Central memory CD8-positive, alpha-beta T cell (primary cell): ENCODE data around the gene KRTAP19-3.

Experiments
- ATAC-seq: fragments of 150-1000 bp; cut with Tn5 transposase; replicated peaks from 2 replicates; pipeline ENCODE4 v1.10.0; 2022; ENCODE audit warnings: mild to moderate bottlenecking, moderate FRiP score, moderate number of reproducible peaks; ENCODE audit not compliant: poor library complexity, severe bottlenecking; ENCODE audit errors: extremely low read depth
- DNase-seq, 2 donors: peaks; one replicate each; pipeline ENCODE4 v3.0.0; 2021; ENCODE audit warnings: low spot score in 2 of 2
- H3K27ac Mint-ChIP-seq: one replicate; pipeline ENCODE4 v1.8.0; 2022; ENCODE audit warnings: low read depth, mild to moderate bottlenecking, moderate library complexity, mixed read lengths
- H3K27me3 Mint-ChIP-seq: one replicate; pipeline ENCODE4 v1.8.0; 2022; ENCODE audit warnings: mixed read lengths
- H3K36me3 Mint-ChIP-seq: one replicate; pipeline ENCODE4 v1.8.0; 2022; ENCODE audit warnings: mild to moderate bottlenecking, moderate library complexity, mixed read lengths; ENCODE audit not compliant: insufficient read depth
- H3K4me1 Mint-ChIP-seq: one replicate; pipeline ENCODE4 v1.8.0; 2022; ENCODE audit warnings: mixed read lengths
- H3K4me3 Mint-ChIP-seq: one replicate; pipeline ENCODE4 v1.8.0; 2022; ENCODE audit warnings: mild to moderate bottlenecking, moderate library complexity, mixed read lengths
- H3K9me3 Mint-ChIP-seq: one replicate; pipeline ENCODE4 v1.8.0; 2022; ENCODE audit warnings: mixed read lengths

KRTAP19-3 gene

DNA sequence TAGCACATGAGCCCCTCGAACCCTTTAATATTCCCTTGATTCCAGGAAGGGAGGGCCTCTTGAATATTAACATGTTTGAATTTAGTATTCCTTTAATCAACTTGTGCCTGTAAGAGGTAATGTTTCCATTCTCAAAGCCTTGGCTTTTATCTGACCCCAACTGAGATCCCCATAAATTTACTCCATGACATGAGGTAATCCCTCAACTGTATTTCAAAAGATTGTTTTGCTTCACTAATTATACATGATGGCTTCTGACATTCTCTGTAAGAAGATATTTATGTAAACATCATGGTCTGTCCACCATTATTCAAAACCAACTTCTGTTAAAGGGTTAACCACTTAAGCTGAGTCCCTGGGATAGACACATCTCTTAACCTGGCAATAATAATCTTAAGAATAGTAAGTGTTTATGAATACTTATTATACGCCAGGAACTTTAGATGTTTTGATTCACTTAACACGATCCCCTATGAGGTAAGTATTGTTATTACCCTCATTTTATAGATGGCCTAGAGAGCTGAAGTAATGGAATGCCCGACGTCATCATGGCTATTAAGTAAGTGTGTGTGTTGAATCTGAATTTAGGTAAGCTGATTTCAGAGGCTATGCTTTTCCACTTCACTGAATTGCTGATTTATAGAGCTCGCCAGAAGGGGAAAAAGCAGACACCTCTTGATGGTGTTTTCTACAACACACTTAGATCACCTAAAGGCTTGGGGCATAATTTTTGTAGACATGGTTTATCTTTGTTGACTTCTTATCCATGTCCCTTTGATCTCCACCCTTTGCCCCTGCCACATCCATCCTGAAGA lies 22.7 kb downstream of the KRTAP19-3 start:
- Mint-ChIP-seq H3K4me3 (no peak overlapping the region), H3K27me3 (no peaks in the 10 kb centered on the region), H3K9me3 (peaks cover 4% of the 10 kb centered on the region), H3K27ac (no peak overlapping the region), H3K4me1 (no peaks in the 10 kb centered on the region), H3K36me3 (peaks cover 2% of the 10 kb centered on the region)
- DNase-seq = no peak
- ATAC-seq = no peak

DNA sequence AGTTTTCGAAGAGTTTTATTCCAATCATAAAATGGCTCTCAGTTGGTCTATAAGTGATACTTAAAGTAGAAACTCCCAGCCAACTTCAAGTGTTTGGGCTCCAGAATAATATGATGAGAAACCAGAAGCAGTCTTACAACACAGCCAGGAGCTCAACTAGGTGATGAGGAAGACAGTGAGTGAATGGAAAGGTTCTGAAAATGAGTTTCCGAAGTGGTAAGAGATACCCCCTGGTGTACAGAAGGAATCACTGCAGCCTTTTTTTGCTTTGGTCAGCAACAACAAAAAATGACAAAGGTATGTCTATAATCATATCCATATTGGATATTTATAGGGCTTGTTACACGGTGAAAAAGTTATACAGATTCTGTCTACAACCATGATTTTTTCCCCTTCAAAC lies 28.1 kb downstream of the KRTAP19-3 start:
- H3K36me3 Mint-ChIP-seq = no peaks in the 10 kb centered on the region
- peaks cover 5% of the 10 kb centered on the region for H3K9me3 Mint-ChIP-seq
- no peak for ATAC-seq
- H3K4me3 Mint-ChIP-seq = no peak overlapping the region
- no peak overlapping the region for H3K27ac Mint-ChIP-seq
- H3K4me1 Mint-ChIP-seq = no peaks in the 10 kb centered on the region
- DNase-seq = no peak
- H3K27me3 Mint-ChIP-seq = no peaks in the 10 kb centered on the region

DNA sequence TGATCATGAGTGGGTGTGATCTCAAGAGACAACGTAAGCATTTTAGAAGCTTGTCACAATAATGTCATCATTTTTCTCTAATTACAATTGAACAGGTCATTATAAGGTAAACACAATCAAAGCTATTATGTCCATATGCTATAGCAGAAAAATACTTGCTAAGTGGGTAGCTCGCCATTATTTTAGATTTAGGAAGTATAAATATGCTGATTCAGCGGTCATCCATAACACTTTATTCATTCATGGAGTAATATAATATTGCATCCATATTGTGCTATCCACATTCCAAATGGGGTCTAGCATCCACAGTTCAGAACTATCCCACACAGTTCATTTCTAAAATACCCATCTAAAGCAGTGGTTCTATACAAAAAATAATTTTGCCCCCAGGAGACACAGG lies 43.3 kb downstream of the KRTAP19-3 start:
- peaks cover 8% of the 10 kb centered on the region for H3K9me3 Mint-ChIP-seq
- no peak overlapping the region for H3K4me3 Mint-ChIP-seq
- no peaks in the 10 kb centered on the region for H3K4me1 Mint-ChIP-seq
- no peak overlapping the region for H3K27ac Mint-ChIP-seq
- H3K36me3 Mint-ChIP-seq = no peaks in the 10 kb centered on the region
- no peaks in the 10 kb centered on the region for H3K27me3 Mint-ChIP-seq
- DNase-seq (no peak), ATAC-seq (no peak)

DNA sequence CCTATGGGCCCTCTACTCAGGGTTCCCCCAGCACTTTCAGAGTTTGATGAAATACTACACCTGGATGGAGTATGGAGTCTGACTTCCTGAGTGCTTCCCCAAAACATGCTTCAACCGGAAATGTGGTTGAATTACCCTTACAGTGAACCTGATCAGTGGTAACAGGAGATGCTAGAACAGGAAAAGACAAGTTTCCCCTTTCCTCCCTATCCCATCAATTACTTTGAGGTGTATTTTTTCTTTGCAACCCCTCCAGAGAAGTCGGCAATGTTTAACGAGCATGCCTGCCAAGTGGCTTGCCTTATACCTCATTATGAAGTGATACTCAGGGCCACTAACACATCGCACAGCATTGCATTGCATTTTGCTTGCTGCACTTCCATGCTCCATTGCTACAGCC lies 44.8 kb downstream of the KRTAP19-3 start:
- peaks cover 8% of the 10 kb centered on the region for H3K9me3 Mint-ChIP-seq
- H3K36me3 Mint-ChIP-seq = no peaks in the 10 kb centered on the region
- H3K4me3 Mint-ChIP-seq = no peak overlapping the region
- no peaks in the 10 kb centered on the region for H3K27me3 Mint-ChIP-seq
- no peaks in the 10 kb centered on the region for H3K4me1 Mint-ChIP-seq
- no peak overlapping the region for H3K27ac Mint-ChIP-seq
- ATAC-seq = no peak
- DNase-seq = no peak

DNA sequence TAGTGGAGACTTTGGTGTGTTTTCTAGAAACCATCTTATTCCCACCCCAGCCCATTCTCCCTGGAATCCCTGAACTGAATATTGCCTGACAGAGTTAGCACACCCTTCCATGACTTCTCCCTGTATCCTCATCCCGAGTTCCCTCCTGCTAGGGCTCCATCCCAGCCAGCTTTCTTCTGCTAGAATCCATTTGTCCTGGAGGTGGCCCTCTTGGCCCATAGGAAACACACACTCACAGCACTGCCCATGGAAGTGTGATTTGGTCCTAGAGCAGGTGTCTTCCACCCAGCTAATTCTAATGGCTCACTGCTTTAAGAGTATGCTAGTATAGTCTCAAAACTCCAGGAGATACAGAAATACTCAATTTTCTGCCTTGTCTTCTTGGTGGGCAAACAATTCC lies 47.6 kb downstream of the KRTAP19-3 start:
- H3K4me1 Mint-ChIP-seq = no peaks in the 10 kb centered on the region
- no peak for DNase-seq
- peaks cover 2% of the 10 kb centered on the region for H3K36me3 Mint-ChIP-seq
- H3K27ac Mint-ChIP-seq = no peak overlapping the region
- no peak overlapping the region for H3K4me3 Mint-ChIP-seq
- peaks cover 15% of the 10 kb centered on the region for H3K9me3 Mint-ChIP-seq
- ATAC-seq = no peak
- no peaks in the 10 kb centered on the region for H3K27me3 Mint-ChIP-seq

DNA sequence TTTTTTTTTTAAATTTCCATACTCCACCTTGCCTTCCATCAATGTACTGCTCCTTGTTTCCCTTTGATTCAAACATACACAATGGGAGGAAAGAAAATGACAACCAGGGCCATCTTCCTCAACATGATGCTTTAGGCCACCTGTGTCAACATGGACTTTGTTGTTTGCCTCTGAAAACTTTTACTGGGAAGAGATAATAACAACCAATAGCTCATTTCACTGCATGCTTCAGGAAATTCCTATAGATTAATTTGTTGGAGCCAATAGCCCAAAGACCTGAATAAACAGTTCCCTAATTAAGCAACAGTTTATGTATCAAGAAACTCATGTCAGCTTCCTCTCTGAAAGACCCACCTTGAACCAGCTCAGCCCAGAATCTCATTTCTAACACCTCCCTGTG lies 48.6 kb downstream of the KRTAP19-3 start:
- Mint-ChIP-seq H3K4me1 (no peaks in the 10 kb centered on the region), H3K36me3 (peaks cover 2% of the 10 kb centered on the region), H3K27ac (no peak overlapping the region), H3K4me3 (no peak overlapping the region), H3K9me3 (peaks cover 14% of the 10 kb centered on the region), H3K27me3 (no peaks in the 10 kb centered on the region)
- DNase-seq (no peak), ATAC-seq (no peak)
